Measurements from ENCODE around the gene PLBD2. TPM values are rescaled to one million over a fixed set of nuclear protein-coding genes. Genes with fewer than 3 reads are reported as not detected.

The PLBD2 gene
- total and polyA plus RNA-seq, 9 of the 15 experiments (the other 6 are each of a cell fraction or from before 2014, with no cell fraction given), result 2.4 to 37.4 (median 6.0) TPM

DNA sequence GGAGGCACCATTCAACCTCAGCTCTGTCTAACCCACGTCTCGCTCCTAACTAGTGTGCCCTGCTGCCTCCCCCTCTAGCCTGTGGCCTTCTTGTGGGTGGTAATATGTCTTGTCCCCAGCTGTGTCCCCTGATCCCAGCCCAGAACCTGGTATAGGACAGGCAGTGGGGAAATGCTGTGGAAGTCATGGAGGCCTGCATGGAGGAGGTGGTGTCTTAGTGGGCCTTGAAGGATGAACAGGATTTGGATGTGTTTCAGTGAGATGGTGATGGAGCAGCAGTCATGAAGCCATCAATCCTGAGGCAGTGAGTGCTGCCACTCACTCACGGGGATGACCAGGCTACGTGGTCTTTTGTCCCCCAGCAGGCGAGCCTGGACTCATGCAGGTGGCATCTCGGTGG, 13.4 kb downstream of the PLBD2 start (continued):
- TF ChIP-seq, protein P1, sequence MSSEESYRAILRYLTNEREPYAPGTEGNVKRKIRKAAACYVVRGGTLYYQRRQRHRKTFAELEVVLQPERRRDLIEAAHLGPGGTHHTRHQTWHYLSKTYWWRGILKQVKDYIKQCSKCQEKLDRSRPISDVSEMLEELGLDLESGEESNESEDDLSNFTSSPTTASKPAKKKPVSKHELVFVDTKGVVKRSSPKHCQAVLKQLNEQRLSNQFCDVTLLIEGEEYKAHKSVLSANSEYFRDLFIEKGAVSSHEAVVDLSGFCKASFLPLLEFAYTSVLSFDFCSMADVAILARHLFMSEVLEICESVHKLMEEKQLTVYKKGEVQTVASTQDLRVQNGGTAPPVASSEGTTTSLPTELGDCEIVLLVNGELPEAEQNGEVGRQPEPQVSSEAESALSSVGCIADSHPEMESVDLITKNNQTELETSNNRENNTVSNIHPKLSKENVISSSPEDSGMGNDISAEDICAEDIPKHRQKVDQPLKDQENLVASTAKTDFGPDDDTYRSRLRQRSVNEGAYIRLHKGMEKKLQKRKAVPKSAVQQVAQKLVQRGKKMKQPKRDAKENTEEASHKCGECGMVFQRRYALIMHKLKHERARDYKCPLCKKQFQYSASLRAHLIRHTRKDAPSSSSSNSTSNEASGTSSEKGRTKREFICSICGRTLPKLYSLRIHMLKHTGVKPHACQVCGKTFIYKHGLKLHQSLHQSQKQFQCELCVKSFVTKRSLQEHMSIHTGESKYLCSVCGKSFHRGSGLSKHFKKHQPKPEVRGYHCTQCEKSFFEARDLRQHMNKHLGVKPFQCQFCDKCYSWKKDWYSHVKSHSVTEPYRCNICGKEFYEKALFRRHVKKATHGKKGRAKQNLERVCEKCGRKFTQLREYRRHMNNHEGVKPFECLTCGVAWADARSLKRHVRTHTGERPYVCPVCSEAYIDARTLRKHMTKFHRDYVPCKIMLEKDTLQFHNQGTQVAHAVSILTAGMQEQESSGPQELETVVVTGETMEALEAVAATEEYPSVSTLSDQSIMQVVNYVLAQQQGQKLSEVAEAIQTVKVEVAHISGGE (CRISPR knock-in tag; IDR thresholded peaks at IDR 0.05), result no peak
- TF ChIP-seq RBM15 (IDR thresholded peaks at IDR 0.05; ENCODE audit: insufficient read depth, low read length) (no peak), ZNF324 (CRISPR knock-in tag; IDR thresholded peaks at IDR 0.05) (no peak), STAT5A (IDR thresholded peaks at IDR 0.05; ENCODE audit: borderline replicate concordance, low read length) (no peak), ZFP36 (IDR thresholded peaks at IDR 0.05; ENCODE audit: low read depth, low read length, partially characterized antibody) (peak; percentile 99), ZNF239 (CRISPR knock-in tag; IDR thresholded peaks at IDR 0.05) (no peak), ZNF274 (IDR thresholded peaks at IDR 0.05; ENCODE audit: borderline replicate concordance, low read depth, low read length) (no peak), CBX1 (IDR thresholded peaks at IDR 0.05; ENCODE audit: low read depth) (peak; percentile 27; the same call in 1 of the 2 replicates), SMAD2 (IDR thresholded peaks at IDR 0.05; ENCODE audit: low read depth, low read length) (no peak), SMARCA5 (IDR thresholded peaks at IDR 0.05) (peak; percentile 84; the same call in 1 of the 2 replicates), KDM1A (IDR thresholded peaks at IDR 0.05) (0 out of 4 replicates have a peak, but pooled peaks of 1 of the 2 experiments have one; percentile 16)
- TF ChIP-seq, protein P2, sequence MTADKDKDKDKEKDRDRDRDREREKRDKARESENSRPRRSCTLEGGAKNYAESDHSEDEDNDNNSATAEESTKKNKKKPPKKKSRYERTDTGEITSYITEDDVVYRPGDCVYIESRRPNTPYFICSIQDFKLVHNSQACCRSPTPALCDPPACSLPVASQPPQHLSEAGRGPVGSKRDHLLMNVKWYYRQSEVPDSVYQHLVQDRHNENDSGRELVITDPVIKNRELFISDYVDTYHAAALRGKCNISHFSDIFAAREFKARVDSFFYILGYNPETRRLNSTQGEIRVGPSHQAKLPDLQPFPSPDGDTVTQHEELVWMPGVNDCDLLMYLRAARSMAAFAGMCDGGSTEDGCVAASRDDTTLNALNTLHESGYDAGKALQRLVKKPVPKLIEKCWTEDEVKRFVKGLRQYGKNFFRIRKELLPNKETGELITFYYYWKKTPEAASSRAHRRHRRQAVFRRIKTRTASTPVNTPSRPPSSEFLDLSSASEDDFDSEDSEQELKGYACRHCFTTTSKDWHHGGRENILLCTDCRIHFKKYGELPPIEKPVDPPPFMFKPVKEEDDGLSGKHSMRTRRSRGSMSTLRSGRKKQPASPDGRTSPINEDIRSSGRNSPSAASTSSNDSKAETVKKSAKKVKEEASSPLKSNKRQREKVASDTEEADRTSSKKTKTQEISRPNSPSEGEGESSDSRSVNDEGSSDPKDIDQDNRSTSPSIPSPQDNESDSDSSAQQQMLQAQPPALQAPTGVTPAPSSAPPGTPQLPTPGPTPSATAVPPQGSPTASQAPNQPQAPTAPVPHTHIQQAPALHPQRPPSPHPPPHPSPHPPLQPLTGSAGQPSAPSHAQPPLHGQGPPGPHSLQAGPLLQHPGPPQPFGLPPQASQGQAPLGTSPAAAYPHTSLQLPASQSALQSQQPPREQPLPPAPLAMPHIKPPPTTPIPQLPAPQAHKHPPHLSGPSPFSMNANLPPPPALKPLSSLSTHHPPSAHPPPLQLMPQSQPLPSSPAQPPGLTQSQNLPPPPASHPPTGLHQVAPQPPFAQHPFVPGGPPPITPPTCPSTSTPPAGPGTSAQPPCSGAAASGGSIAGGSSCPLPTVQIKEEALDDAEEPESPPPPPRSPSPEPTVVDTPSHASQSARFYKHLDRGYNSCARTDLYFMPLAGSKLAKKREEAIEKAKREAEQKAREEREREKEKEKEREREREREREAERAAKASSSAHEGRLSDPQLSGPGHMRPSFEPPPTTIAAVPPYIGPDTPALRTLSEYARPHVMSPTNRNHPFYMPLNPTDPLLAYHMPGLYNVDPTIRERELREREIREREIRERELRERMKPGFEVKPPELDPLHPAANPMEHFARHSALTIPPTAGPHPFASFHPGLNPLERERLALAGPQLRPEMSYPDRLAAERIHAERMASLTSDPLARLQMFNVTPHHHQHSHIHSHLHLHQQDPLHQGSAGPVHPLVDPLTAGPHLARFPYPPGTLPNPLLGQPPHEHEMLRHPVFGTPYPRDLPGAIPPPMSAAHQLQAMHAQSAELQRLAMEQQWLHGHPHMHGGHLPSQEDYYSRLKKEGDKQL (CRISPR knock-in tag; IDR thresholded peaks at IDR 0.05; ENCODE audit: borderline replicate concordance), result no peak
- TF ChIP-seq, protein P3, sequence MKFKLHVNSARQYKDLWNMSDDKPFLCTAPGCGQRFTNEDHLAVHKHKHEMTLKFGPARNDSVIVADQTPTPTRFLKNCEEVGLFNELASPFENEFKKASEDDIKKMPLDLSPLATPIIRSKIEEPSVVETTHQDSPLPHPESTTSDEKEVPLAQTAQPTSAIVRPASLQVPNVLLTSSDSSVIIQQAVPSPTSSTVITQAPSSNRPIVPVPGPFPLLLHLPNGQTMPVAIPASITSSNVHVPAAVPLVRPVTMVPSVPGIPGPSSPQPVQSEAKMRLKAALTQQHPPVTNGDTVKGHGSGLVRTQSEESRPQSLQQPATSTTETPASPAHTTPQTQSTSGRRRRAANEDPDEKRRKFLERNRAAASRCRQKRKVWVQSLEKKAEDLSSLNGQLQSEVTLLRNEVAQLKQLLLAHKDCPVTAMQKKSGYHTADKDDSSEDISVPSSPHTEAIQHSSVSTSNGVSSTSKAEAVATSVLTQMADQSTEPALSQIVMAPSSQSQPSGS (CRISPR knock-in tag; IDR thresholded peaks at IDR 0.05), result no peak
- TF ChIP-seq, protein P4, sequence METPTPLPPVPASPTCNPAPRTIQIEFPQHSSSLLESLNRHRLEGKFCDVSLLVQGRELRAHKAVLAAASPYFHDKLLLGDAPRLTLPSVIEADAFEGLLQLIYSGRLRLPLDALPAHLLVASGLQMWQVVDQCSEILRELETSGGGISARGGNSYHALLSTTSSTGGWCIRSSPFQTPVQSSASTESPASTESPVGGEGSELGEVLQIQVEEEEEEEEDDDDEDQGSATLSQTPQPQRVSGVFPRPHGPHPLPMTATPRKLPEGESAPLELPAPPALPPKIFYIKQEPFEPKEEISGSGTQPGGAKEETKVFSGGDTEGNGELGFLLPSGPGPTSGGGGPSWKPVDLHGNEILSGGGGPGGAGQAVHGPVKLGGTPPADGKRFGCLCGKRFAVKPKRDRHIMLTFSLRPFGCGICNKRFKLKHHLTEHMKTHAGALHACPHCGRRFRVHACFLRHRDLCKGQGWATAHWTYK (CRISPR knock-in tag; IDR thresholded peaks at IDR 0.05), result no peak

All from K562 (cell line).